Right lobe of liver (tissue), 6 donors: Measurements from ENCODE around the gene SEMA3A. TPM values are rescaled to one million over a fixed set of nuclear protein-coding genes. Genes with fewer than 3 reads are reported as not detected.

Source experiments
- ATAC-seq, 4 donors: fragments of 200-7000 bp; cut with Tn5 transposase; one replicate each; pipeline ENCODE4 v1.9.1; 2020; ENCODE audit warnings: mild to moderate bottlenecking in 4 of 4, moderate library complexity in 4 of 4
- DNase-seq, 3 donors: peaks; one replicate each; pipeline ENCODE4 v3.0.0-alpha.2; 2020
- H3K27ac ChIP-seq, 3 donors: fragments of 200-600 bp; one replicate each; pipeline ENCODE4 v1.8.0; 2022
- H3K27me3 ChIP-seq, 2 donors: fragments of 200-600 bp; one replicate each; pipeline ENCODE4 v1.8.0; 2022
- H3K36me3 ChIP-seq, 4 donors: fragments of 200-600 bp; sonication (generic) in 1 of 4; one replicate each; pipeline versions ENCODE4 v1.5.1 to v1.8.0; 2017 to 2022; ENCODE audit warnings: control low read depth in 1 of 4
- H3K4me1 ChIP-seq, 4 donors: fragments of 200-600 bp; sonication (generic) in 1 of 4; one replicate each; pipeline versions ENCODE4 v1.5.1 to v1.8.0; 2017 to 2022; ENCODE audit warnings: control low read depth in 1 of 4
- H3K4me3 ChIP-seq, 3 donors: fragments of 200-600 bp; one replicate each; pipeline ENCODE4 v1.8.0; 2022
- H3K9me3 ChIP-seq, 4 donors: fragments of 200-600 bp; sonication (generic) in 1 of 4; one replicate each; pipeline versions ENCODE4 v1.5.1 to v1.8.0; 2017 to 2022; ENCODE audit warnings: control low read depth in 1 of 4
- POLR2A ChIP-seq: fragments of 450-650 bp; IDR thresholded peaks from one replicate; pipeline ENCODE4 v1.6.1; 2017; ENCODE audit warnings: antibody characterized with exemption, mild to moderate bottlenecking
- WGBS: methylation state at CpG from one replicate; pipeline ENCODE4 v1.1.6; 2018; ENCODE audit warnings: low coverage, low lambda C conversion rate; ENCODE audit not compliant: insufficient coverage; ENCODE audit errors: missing lambda C conversion rate; 5-methylcytosine and 5-hydroxymethylcytosine counted together
- intact Hi-C, 2 donors: fragments of 100-400 bp; cut with DNase I; formaldehyde crosslinking; loops; one replicate each; pipeline versions ENCODE4 v1.11.2 to v1.14.1; 2022
- total RNA-seq, 6 experiments: library from RNA; depleted of rRNA in 2 of 6; stranded (reverse); fragments of >200 nt in 2 of 6; fragmentation: NEBNext Ultra II Directional in 3 of 6; extraction: Animal tissue kit (Norgen Biotek cat#: 25700) in 3 of 6; gene quantifications; one replicate each; pipeline versions ENCODE4 v1.1.0 to v1.2.4, GENCODE V29; 2016 to 2023
- TF ChIP-seq, protein P1 (sequence below), 4 donors: fragments of 200-600 bp in 3 of 4; fragments of 450-650 bp in 1 of 4; IDR thresholded peaks; one replicate each; pipeline versions ENCODE4 v1.5.1 to v1.8.0; 2016 to 2022; ENCODE audit warnings: antibody characterized with exemption in 4 of 4, mild to moderate bottlenecking in 2 of 4
- donor health status: DM: no; HTN: yes; CAD: no.
- donor health status: DM: no; HTN: no; CAD: no.
- donor health status: DM: no; HTN: no; CAD: no.
- donor health status: DM: no; HTN: yes; CAD: no.
- donor health status: DM: no; HTN: yes; CAD: no.

Gene SEMA3A
- total RNA-seq, 6 experiments from 2014 or later: 0.12 to 0.57 (median 0.29) TPM; not detected in 1

- intact Hi-C loops: no loop called here
Observed at GRCh38 chr7:84134169-84134568, 60.4 kb downstream of the SEMA3A start.

DNA sequence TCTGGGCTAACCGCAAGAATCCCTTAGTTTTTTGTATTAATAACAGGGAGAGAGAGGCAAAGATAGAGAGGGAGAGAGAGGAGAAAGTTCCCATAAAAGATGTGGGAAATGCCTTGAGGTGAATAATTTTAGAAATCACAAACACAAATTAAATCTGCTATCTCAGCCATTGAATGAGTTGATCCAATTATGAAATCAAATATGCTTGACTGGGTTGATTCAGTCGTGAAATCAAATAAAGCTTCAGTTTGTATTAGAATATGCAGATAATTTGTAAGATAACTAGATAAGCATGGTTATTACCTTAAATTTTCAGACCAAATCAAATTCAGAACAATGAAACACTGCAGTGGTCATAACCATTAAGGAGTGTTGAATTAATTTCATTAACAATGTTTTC lies 68.9 kb downstream of the SEMA3A start:
- Histone ChIP-seq H3K4me1 (no peaks in the 10 kb centered on the region), H3K9me3 (no peaks in the 10 kb centered on the region), H3K27ac (no peak overlapping the region), H3K36me3 (no peaks in the 10 kb centered on the region), H3K27me3 (no peaks in the 10 kb centered on the region), H3K4me3 (no peak overlapping the region)
- TF ChIP-seq, protein P1, sequence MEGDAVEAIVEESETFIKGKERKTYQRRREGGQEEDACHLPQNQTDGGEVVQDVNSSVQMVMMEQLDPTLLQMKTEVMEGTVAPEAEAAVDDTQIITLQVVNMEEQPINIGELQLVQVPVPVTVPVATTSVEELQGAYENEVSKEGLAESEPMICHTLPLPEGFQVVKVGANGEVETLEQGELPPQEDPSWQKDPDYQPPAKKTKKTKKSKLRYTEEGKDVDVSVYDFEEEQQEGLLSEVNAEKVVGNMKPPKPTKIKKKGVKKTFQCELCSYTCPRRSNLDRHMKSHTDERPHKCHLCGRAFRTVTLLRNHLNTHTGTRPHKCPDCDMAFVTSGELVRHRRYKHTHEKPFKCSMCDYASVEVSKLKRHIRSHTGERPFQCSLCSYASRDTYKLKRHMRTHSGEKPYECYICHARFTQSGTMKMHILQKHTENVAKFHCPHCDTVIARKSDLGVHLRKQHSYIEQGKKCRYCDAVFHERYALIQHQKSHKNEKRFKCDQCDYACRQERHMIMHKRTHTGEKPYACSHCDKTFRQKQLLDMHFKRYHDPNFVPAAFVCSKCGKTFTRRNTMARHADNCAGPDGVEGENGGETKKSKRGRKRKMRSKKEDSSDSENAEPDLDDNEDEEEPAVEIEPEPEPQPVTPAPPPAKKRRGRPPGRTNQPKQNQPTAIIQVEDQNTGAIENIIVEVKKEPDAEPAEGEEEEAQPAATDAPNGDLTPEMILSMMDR (IDR thresholded peaks at IDR 0.05): no peak
- no peak for TF ChIP-seq POLR2A
- intact Hi-C loops: no loop called here
- 60% methylated on average over 2 of the region's 2 CpGs for WGBS
- ATAC-seq (no peak), DNase-seq (no peak)

More at GRCh38 chr7:84134169-84134568, 60.4 kb downstream of the SEMA3A start:
- H3K27me3 ChIP-seq: no peaks in the 10 kb centered on the region
- 51% methylated on average over 1 of the region's 1 CpG for WGBS
- H3K4me3 ChIP-seq: no peak overlapping the region
- H3K27ac ChIP-seq: no peak overlapping the region
- no peaks in the 10 kb centered on the region for H3K36me3 ChIP-seq
- TF ChIP-seq POLR2A: no peak
- TF ChIP-seq, protein P1 (IDR thresholded peaks at IDR 0.05): no peak
- H3K9me3 ChIP-seq: no peaks in the 10 kb centered on the region
- H3K4me1 ChIP-seq: no peaks in the 10 kb centered on the region
- DNase-seq (no peak), ATAC-seq (no peak)

DNA sequence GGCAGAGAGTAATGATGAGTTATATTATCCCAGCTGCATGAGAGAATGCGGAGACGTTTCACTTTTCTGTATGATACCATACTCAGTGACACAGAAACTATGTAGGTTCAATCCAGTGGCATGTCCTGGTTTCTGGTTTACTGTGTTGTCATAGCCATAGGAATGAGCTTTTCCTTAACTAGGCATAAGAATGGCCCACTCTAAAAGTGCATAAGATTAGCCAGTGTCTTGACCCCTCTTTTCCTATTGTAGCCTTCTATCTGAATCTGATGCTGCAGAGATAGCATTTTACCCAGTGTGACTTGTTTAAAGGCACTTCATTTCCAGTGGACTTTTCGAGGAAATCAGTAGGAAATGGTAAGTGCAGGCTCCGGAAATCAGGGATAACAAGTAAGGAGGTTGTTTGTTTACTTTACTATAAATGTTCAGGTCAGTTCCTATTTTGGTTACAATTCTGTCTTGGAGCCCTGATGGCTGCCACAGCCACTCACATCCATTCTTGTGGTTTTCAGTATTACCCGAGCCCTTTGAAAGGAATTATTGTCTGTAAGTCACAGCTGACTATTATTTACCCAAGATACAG lies 70.5 kb downstream of the SEMA3A start:
- WGBS: 30% methylated on average over 5 of the region's 5 CpGs
- Histone ChIP-seq H3K36me3 (no peaks in the 10 kb centered on the region), H3K4me3 (no peak overlapping the region), H3K27me3 (no peaks in the 10 kb centered on the region), H3K4me1 (no peaks in the 10 kb centered on the region), H3K27ac (no peak overlapping the region), H3K9me3 (no peaks in the 10 kb centered on the region)
- no peak for DNase-seq
- TF ChIP-seq POLR2A: no peak
- TF ChIP-seq, protein P1 (IDR thresholded peaks at IDR 0.05): no peak
- ATAC-seq: peak in 3 of 4 donors; percentile 28 to 47 (median 38)
- intact Hi-C loops: no loop called here

- ATAC-seq: no peak
- Histone ChIP-seq H3K4me3 (no peak overlapping the region), H3K36me3 (no peaks in the 10 kb centered on the region), H3K9me3 (no peaks in the 10 kb centered on the region), H3K4me1 (no peaks in the 10 kb centered on the region), H3K27me3 (no peaks in the 10 kb centered on the region), H3K27ac (no peak overlapping the region)
- intact Hi-C loops: no loop called here
- WGBS: 55% methylated on average over 4 of the region's 4 CpGs
- TF ChIP-seq POLR2A: no peak
- TF ChIP-seq, protein P1 (IDR thresholded peaks at IDR 0.05): no peak
- DNase-seq: no peak
Observed at GRCh38 chr7:84122582-84123360, 71.8 kb downstream of the SEMA3A start.
